K562 (cell line): Measurements from ENCODE around the gene CLDN20. TPM values are rescaled to one million over a fixed set of nuclear protein-coding genes. Genes with fewer than 3 reads are reported as not detected.
"Not testable (repeated sequence)": the region's sequence is repeated elsewhere in the genome, so short reads cannot be mapped to it uniquely, and the experiment has no call there.

Source experiments
- ATAC-seq: fragments of 200-7000 bp; cut with Tn5 transposase; 3 replicates; pipeline ENCODE4 v1.9.1; 2020; ENCODE audit warnings: moderate library complexity
- BruUV-seq: library from RNA; stranded (reverse); fragments of 400-500 nt; replicated peaks from 2 replicates; lab custom pipeline; 2021; lab: Mats Ljungman, UMichigan
- CTCF ChIA-PET: fragments of 300-600 bp; formaldehyde crosslinking; extraction: SDS; loops from one replicate; lab custom pipeline; 2021; ENCODE audit warnings: low intra/inter-chr PET ratio; lab: Yijun Ruan, JAX
- POLR2A ChIA-PET: fragments of 300-600, 350-650 bp; sonication (Branson Sonifier 250); formaldehyde crosslinking; extraction: SDS; loops from one replicate; lab custom pipeline; 2021; ENCODE audit warnings: antibody characterized with exemption, inconsistent platforms; lab: Yijun Ruan, JAX
- DNase-seq, 4 experiments: peaks; one replicate each; pipeline versions ENCODE4 v3.0.0 to v3.0.0-alpha.2; 2011 to 2018; ENCODE audit warnings: low spot score in 3 of 4, mixed read lengths in 3 of 4; ENCODE audit errors: extremely low read depth in 1 of 4
- FAIRE-seq: peaks from 2 replicates; lab custom pipeline; 2011; peaks lifted over from hg19 to GRCh38; lab: Jason Lieb, UNC
- H2AFZ ChIP-seq: 2 replicates; pipeline ENCODE4 v1.6.0; 2011; ENCODE audit warnings: low read depth, low read length, control low read depth, inconsistent platforms
- H3K27ac ChIP-seq: fragments of 200-600 bp; 3 replicates; pipeline ENCODE4 v1.8.0; 2011; ENCODE audit warnings: low read depth, mild to moderate bottlenecking, control low read depth, inconsistent platforms, low read length, moderate library complexity, mixed read lengths; ENCODE audit errors: extremely low read depth
- H3K27me3 ChIP-seq, 2 experiments: fragments of 300-600 bp in 1 of 2; 2 replicates in 1 of 2; 3 replicates in 1 of 2; pipeline versions ENCODE4 v1.6.0 to v1.8.0; 2011; ENCODE audit warnings: inconsistent platforms in 2 of 2, low read length in 2 of 2, mild to moderate bottlenecking in 1 of 2, mixed read lengths in 1 of 2, moderate library complexity in 1 of 2; ENCODE audit not compliant: control insufficient read depth in 2 of 2, insufficient read depth in 2 of 2
- H3K36me3 ChIP-seq: fragments of 300-600 bp; 3 replicates; pipeline ENCODE4 v1.8.0; 2011; ENCODE audit warnings: mild to moderate bottlenecking, low read length, inconsistent platforms; ENCODE audit not compliant: control insufficient read depth, insufficient read depth
- H3K4me1 ChIP-seq, 2 experiments: fragments of 200-600 bp in 1 of 2; replicated peaks in 1 of 2; 2 replicates in 1 of 2; 3 replicates in 1 of 2; pipeline versions ENCODE4 v1.5.1 to v1.8.0; 2011; ENCODE audit warnings: inconsistent platforms in 2 of 2, low read length in 2 of 2, mild to moderate bottlenecking in 1 of 2, mixed read lengths in 1 of 2, moderate library complexity in 1 of 2; ENCODE audit not compliant: control insufficient read depth in 2 of 2, insufficient read depth in 2 of 2
- H3K4me2 ChIP-seq: 2 replicates; pipeline ENCODE4 v1.6.1; 2011; ENCODE audit warnings: low read length, control low read depth, inconsistent platforms, mixed read lengths; ENCODE audit not compliant: insufficient read depth
- H3K4me3 ChIP-seq: fragments of 200-600 bp; sonication (generic), shearing (Covaris generic); 2 replicates; pipeline ENCODE4 v1.5.1; 2016; ENCODE audit warnings: control low read depth, inconsistent platforms
- H3K79me2 ChIP-seq: fragments of 200-600 bp; 3 replicates; pipeline ENCODE4 v1.8.0; 2011; ENCODE audit warnings: low read length, inconsistent platforms; ENCODE audit not compliant: control insufficient read depth, insufficient read depth
- H3K9ac ChIP-seq, 2 experiments: 2 replicates each; pipeline versions ENCODE4 v1.6.0 to v1.6.1; 2011; ENCODE audit warnings: low read depth in 2 of 2, low read length in 2 of 2, control low read depth in 1 of 2, inconsistent platforms in 1 of 2, mild to moderate bottlenecking in 1 of 2, mixed read lengths in 1 of 2; ENCODE audit not compliant: insufficient read depth in 1 of 2
- H3K9me1 ChIP-seq: one replicate; pipeline ENCODE4 v1.6.0; 2011; ENCODE audit warnings: inconsistent platforms, mild to moderate bottlenecking, low read length, moderate library complexity; ENCODE audit not compliant: control insufficient read depth, insufficient read depth
- H3K9me3 ChIP-seq: replicated peaks from 2 replicates; pipeline ENCODE4 v1.5.1; 2011; ENCODE audit warnings: low read depth, low read length, inconsistent platforms; ENCODE audit not compliant: control insufficient read depth, insufficient read depth
- H4K20me1 ChIP-seq: replicated peaks from 2 replicates; pipeline ENCODE4 v1.6.1; 2011; ENCODE audit warnings: low read length, inconsistent platforms, mixed read lengths; ENCODE audit not compliant: control insufficient read depth, insufficient read depth
- ELF1 ChIP-seq: fragments of 200-800 bp; sonication (Bioruptor generic); IDR thresholded peaks from 2 replicates; pipeline ENCODE4 v1.6.1; 2016; ENCODE audit warnings: missing genetic modification characterization, missing compliant biosample characterization
- ERF ChIP-seq: fragments of 450-650 bp; formaldehyde crosslinking; IDR thresholded peaks from 2 replicates; pipeline ENCODE4 v1.4.0; 2020; ENCODE audit warnings: mild to moderate bottlenecking, mixed read lengths
- FOXM1 ChIP-seq, 2 experiments: fragments of 450-650 bp in 1 of 2; sonication (generic) in 1 of 2; formaldehyde crosslinking in 1 of 2; IDR thresholded peaks; 2 replicates each; pipeline versions ENCODE4 v1.6.1 to v1.9.0; 2017 to 2022; ENCODE audit warnings: low read depth in 2 of 2, mild to moderate bottlenecking in 2 of 2, missing genetic modification reagents in 1 of 2, moderate library complexity in 1 of 2
- HSF4 ChIP-seq: fragments of 250-450 bp; sonication (Bioruptor Pico); IDR thresholded peaks from 2 replicates; pipeline ENCODE4 v2.1.2; 2022; ENCODE audit warnings: mild to moderate bottlenecking, moderate library complexity, borderline replicate concordance
- KLF6 ChIP-seq: fragments of 250-450 bp; sonication (Bioruptor Pico); IDR thresholded peaks from 2 replicates; pipeline ENCODE4 v1.4.0; 2020; ENCODE audit warnings: mild to moderate bottlenecking, moderate library complexity, borderline replicate concordance
- RBM34 ChIP-seq: fragments of 200-400 bp; formaldehyde crosslinking; IDR thresholded peaks from 2 replicates; pipeline ENCODE4 v1.6.1; 2018; ENCODE audit warnings: low read length, borderline replicate concordance; ENCODE audit not compliant: insufficient read depth
- SMAD2 ChIP-seq: fragments of 150-350 bp; IDR thresholded peaks from 2 replicates; pipeline ENCODE4 v1.6.1; 2014; ENCODE audit warnings: low read depth, mild to moderate bottlenecking, low read length
- TAF7 ChIP-seq: fragments of 450-650 bp; IDR thresholded peaks from 2 replicates; pipeline ENCODE4 v1.6.1; 2016; ENCODE audit warnings: missing genetic modification characterization, missing compliant biosample characterization
- ZBTB12 ChIP-seq: fragments of 250-450 bp; sonication (Bioruptor Pico); IDR thresholded peaks from 2 replicates; pipeline ENCODE4 v1.4.0; 2020
- ZNF140 ChIP-seq: fragments of 250-450 bp; sonication (Bioruptor Pico); IDR thresholded peaks from 2 replicates; pipeline ENCODE4 v1.8.0; 2021; ENCODE audit warnings: moderate library complexity, mild to moderate bottlenecking, inconsistent platforms
- ZNF24 ChIP-seq: fragments of 450-650 bp; IDR thresholded peaks from 2 replicates; pipeline ENCODE4 v1.6.1; 2016
- WGBS: fragments of 100-300 bp; shearing (Covaris generic); methylation state at CpG from one replicate; pipeline ENCODE4 v1.1.6; 2016; ENCODE audit warnings: low coverage, mixed read lengths; ENCODE audit not compliant: insufficient coverage; ENCODE audit errors: missing lambda C conversion rate; 5-methylcytosine and 5-hydroxymethylcytosine counted together
- in situ Hi-C: fragments of 300-500 bp; cut with MboI; formaldehyde crosslinking; loops from 4 replicates; pipeline ENCODE4 v1.15.0; 2018; ENCODE audit warnings: inconsistent platforms, mixed read lengths
- intact Hi-C: fragments of 100-400 bp; cut with micrococcal nuclease; formaldehyde crosslinking; loops from 2 replicates; pipeline ENCODE4 v1.14.2; 2022
- polyA plus RNA-seq, 8 experiments: library from polyadenylated mRNA; depleted of rRNA in 4 of 8; stranded (reverse) in 5 of 8; unstranded in 3 of 8; fragments of >200 nt; fragmentation: Nextera tagmentation in 2 of 8; fragmentation: Illumina TruSeq in 1 of 8; extraction: Ambion mirVana in 2 of 8; extraction: Trizol in 1 of 8; gene quantifications; 2 replicates each; pipeline versions ENCODE4 v1.2.1 to v1.2.3, GENCODE V29; 2011 to 2014; ENCODE audit warnings: inconsistent platforms in 1 of 8, missing spikeins in 1 of 8
- total RNA-seq, 7 experiments: library from RNA; depleted of rRNA in 6 of 7; stranded (reverse); fragments of >200 nt in 6 of 7; fragmentation: Illumina TruSeq in 2 of 7; extraction: Trizol in 2 of 7; gene quantifications; 2 replicates each; pipeline versions ENCODE4 v1.2.1 to v1.2.3, GENCODE V29; 2011 to 2021; ENCODE audit warnings: low replicate concordance in 1 of 7
- TF ChIP-seq, protein P1 (sequence below): sonication (generic); IDR thresholded peaks from 2 replicates; pipeline ENCODE4 v1.6.1; 2016

Gene CLDN20
- total and polyA plus RNA-seq, 9 of the 15 experiments (the other 6 are each of a cell fraction or from before 2014, with no cell fraction given), result not detected

GRCh38 chr6:155228546-155229166, 35.2 kb upstream of the CLDN20 start (continued):
- TF ChIP-seq TAF7 (tag), result no peak

GRCh38 chr6:155230975-155231374, 32.8 kb upstream of the CLDN20 start:
- H3K9me1 ChIP-seq, H2AFZ ChIP-seq, CTCF ChIA-PET, H3K36me3 ChIP-seq, BruUV-seq, H4K20me1 ChIP-seq, H3K4me1 ChIP-seq, ATAC-seq, in situ Hi-C loops, intact Hi-C loops, FAIRE-seq, DNase-seq, H3K9me3 ChIP-seq, H3K4me2 ChIP-seq, H3K27ac ChIP-seq, H3K9ac ChIP-seq, H3K79me2 ChIP-seq, H3K4me3 ChIP-seq: not testable (repeated sequence)
- WGBS, result 1% methylated on average over 4 of the region's 4 CpGs
- H3K27me3 ChIP-seq, result peaks cover 43 to 63% of the 10 kb centered on the region in 2 experiments
- POLR2A ChIA-PET, result interaction anchor here (0.6 kb wide), 1 partner anchor 91 kb away, joined by 3 read pairs; no protein-coding TSS in a partner anchor

- ChIA-PET POLR2A (no interaction called here), CTCF (no interaction called here)
- Histone ChIP-seq H3K27ac (no peak overlapping the region), H3K4me1 (no peaks in the 10 kb centered on the region), H3K9me3 (no peaks in the 10 kb centered on the region), H2AFZ (no peak overlapping the region), H3K9me1 (no peaks in the 10 kb centered on the region), H3K79me2 (no peaks in the 10 kb centered on the region), H3K36me3 (no peaks in the 10 kb centered on the region), H3K4me3 (no peak overlapping the region), H4K20me1 (no peaks in the 10 kb centered on the region), H3K4me2 (no peak overlapping the region), H3K9ac (no peak overlapping the region), H3K27me3 (peaks cover 28 to 50% of the 10 kb centered on the region in 2 experiments)
- intact Hi-C loops (no loop called here), in situ Hi-C loops (no loop called here)
- no peak for ATAC-seq
- WGBS, result under 1% methylated on average over 6 of the region's 6 CpGs
- no TSS peak for BruUV-seq
- DNase-seq, result no peak
- no peak for FAIRE-seq
- TF ChIP-seq RBM34 (no peak), ZNF24 (no peak), ZNF140 (no peak), SMAD2 (no peak), ZBTB12 (CRISPR knock-in tag) (no peak), HSF4 (CRISPR knock-in tag) (no peak), ERF (no peak), ELF1 (no peak), KLF6 (CRISPR knock-in tag) (no peak), FOXM1 (IDR thresholded peaks at IDR 0.05; ENCODE audit: low read depth) (no peak), FOXM1 (CRISPR knock-in tag; IDR thresholded peaks at IDR 0.05; ENCODE audit: low read depth) (no peak)
- TF ChIP-seq, protein P1, sequence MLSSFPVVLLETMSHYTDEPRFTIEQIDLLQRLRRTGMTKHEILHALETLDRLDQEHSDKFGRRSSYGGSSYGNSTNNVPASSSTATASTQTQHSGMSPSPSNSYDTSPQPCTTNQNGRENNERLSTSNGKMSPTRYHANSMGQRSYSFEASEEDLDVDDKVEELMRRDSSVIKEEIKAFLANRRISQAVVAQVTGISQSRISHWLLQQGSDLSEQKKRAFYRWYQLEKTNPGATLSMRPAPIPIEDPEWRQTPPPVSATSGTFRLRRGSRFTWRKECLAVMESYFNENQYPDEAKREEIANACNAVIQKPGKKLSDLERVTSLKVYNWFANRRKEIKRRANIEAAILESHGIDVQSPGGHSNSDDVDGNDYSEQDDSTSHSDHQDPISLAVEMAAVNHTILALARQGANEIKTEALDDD, result no peak
These were observed 31.0 kb upstream of the CLDN20 start for GRCh38 chr6:155232848-155233247.
